DMS53 (cell line): ENCODE data around the gene ACSM6.

ENCODE experiments used
- DNase-seq: peaks from one replicate; lab custom pipeline; 2025; lab: John Stamatoyannopoulos, UW

The ACSM6 gene

GRCh38 chr10:95245425-95246055, 51.5 kb downstream of the ACSM6 start:
- no peak for DNase-seq

- DNase-seq, result peak; percentile 83
Measured at GRCh38 chr10:95246582-95247051, 52.6 kb downstream of the ACSM6 start.

DNA sequence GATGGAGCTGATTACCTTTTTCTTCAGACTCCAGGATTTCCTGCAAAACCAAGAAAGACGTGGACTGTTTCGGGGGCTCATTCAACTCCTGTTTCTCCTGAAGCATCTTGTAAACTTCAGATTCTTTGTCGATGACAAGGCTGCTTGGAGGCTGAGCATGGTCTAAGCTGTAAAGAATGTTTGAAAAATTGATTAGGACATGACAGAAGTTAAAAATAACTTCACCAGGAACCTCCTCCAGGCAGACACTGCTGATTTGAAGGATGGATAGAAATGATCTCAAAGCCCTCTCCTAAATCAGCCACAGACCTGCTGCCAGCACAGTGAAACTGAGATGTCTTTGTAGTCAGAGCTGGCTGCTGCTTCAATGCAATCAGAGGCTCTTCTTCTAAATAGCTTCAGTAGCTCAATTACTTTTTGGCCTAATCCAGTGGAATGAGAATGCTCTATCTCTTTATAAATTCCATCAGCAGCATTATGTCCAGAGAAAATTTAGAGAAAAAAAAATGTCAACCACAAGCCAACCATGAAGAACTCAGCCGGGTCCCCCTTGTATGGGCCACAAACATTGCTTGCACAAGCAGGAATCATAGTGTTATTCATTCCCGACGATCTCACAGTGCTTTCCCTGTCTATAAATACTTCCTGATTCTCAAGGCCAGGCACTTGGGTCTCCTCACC, 53.3 kb downstream of the ACSM6 start:
- no peak for DNase-seq

DNA sequence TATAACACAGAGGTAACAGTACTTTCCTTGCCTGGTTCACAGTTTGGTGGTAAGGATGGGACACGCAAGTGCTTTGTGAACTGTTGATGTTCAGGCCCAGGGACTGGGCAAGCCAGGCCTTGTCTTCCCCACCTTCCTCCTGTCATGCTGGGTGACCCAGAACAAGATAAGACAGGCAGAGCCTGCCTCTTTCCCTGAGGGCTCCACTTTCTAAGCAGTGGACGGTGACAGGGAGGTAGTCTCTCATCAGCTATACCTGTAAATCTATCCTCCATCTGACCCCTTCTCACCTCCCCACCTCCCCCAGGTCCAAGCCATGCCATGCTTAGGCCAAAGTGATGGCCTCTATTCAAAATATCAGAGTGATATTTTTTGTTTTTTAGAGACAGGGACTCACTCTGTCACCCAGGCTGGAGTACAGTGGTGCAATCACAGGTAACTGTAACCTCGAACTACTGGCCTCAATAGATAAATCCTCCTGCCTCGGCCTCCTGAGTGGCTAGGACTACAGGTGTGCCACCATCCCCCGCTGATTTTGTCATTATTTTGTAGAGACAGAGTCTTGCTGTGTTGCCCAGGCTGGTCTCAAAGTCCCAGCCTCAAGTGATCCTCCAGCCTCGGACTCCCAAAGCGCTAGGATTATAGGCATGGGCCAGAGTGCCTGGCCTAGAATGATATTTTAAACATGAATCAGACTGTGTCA, 54.0 kb downstream of the ACSM6 start:
- no peak for DNase-seq

DNA sequence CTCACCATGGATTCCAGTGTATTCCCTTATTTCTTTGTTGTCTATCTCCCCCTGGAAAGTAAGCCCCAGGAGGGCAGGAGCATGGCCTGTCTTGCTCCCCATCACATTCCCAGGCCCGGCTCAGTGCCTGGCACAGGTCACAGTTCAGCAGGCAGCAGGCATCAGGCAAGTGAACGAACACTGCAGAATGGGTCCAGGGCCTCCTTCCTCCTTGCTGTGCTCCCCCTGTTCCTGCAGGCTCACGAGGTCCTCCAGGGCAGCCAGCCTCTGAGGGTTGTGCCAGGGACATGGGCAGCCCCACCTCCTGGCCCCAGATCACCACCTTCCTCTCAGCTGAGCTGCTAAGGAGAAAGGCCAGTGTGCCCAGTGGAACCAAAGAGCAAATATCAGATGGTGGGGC, 55.0 kb downstream of the ACSM6 start:
- DNase-seq, result no peak

GRCh38 chr10:95249467-95249866, 55.4 kb downstream of the ACSM6 start:
- no peak for DNase-seq

GRCh38 chr10:95250856-95251255, 56.8 kb downstream of the ACSM6 start:
- DNase-seq, result no peak

DNA sequence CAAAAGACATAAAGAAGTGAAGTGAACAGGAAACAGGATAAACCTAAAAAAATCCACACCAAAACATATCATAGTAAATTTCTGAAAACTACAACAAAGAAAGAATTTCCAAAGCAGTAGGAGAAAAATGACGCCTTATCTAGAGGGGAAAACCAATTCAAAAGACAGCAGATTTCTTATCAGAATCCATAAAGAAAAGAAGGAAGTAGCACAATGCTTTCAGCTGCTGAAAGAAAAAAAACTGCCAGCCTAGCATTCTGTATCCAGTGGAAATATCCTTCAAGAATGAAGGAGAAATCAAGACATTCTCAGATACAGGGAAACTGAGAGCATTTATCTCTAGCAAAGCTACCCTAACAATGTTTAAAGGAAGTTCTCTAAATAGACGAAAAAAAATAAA, 59.0 kb downstream of the ACSM6 start:
- no peak for DNase-seq

DNA sequence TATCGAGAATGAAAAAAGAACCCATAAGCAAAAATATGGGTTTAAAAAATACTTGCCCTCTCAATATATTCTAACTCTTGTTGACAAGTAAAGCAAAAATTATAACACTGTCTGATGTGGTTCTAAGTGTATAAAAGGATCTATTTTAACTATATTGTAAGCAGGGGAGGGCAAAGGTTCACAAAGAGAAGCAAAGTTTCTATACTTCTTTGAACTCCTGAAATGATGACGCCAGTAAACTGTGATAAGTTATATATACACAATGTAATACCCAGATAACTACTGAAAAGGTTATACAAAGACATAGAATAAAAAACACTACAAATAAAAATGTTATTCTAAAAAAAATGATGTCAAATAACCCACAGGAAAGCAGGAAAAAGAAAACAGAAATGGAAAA, 59.6 kb downstream of the ACSM6 start:
- DNase-seq, result no peak

GRCh38 chr10:95254629-95255028, 60.6 kb downstream of the ACSM6 start:
- no peak for DNase-seq

DNA sequence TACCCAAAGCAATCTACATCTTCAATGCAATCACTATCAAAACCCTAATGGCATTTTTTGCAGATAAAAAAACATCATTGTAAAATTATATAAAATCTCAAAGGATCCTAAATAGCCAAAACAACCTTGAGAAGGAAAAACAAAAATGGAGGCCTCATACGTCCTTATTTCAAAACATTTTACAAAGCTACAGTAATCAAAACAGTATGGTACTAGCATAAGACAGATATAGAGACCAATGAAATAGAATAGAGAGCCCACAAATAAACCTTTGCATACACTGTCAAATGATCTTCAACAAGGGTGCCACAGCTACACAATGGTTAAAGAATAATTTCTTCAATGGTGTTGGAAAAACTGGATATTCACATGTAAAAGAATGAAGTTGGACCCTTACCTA, 62.2 kb downstream of the ACSM6 start:
- DNase-seq, result no peak

DNA sequence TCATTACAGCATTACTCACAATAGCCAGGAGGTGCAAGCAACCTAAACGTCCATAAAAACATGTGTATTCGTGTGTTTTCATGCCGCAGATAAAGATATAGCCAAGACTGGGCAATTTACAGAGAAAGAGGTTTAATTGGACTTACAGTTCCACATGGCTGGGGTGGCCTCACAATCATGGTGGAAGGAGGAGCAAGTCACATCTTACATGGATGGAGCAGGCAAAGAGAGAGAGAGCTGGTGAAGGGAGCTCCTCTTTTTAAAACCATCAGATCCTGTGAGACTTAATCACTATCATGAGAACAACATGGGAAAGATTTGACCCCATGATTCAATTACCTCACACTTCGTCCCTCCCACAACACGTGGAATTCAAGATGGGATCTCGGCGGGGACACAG, 63.8 kb downstream of the ACSM6 start:
- DNase-seq, result no peak

DNA sequence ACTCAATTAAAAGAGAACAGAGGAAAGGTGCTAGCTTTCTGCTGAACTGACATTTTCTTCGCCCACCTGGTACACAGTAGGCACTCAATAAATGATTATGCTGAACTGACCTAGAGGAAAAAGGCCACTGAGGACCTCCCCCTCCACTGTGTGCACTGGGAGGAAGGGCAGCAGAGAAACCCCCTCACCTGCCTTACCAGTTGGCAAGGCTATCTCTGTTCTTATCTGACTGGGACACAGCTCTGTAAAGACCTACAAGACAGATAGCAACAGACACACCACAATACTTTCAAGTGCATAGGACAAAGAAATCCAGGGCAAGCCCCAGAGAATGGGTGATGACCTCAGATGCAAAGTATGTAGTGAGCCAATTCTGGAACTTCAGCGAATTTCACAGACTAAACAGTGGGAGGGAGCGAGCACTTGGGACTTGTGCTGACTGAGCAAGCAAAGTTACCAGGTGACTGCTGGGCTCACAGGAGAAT, 66.4 kb downstream of the ACSM6 start:
- peak; percentile 18 for DNase-seq

- DNase-seq, result no peak
Measured at GRCh38 chr10:95260909-95261552, 67.0 kb downstream of the ACSM6 start.

DNA sequence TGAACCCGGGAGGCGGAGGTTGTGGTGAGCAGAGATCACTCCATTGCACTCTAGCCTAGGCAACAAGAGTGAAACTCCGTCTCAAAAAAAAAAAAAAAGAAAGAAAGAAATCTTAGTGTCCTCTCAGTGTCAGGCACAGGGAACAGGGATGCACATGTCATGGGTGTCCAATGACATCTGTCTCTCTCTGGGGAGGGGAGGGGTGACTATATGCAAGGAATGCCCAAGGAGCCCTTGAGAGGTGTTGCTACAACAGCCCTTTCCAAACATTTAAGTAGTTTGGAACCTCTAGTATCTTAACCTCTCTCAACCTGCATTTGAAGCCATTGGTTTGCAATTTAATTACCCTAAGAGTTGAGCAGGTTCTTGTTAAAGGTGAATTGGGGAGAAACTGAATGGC, 67.9 kb downstream of the ACSM6 start:
- DNase-seq, result no peak

GRCh38 chr10:95262763-95263518, 68.9 kb downstream of the ACSM6 start:
- peak; percentile 17 for DNase-seq

- DNase-seq, result no peak
Measured at GRCh38 chr10:95263864-95264226, 69.8 kb downstream of the ACSM6 start.

- DNase-seq, result no peak
Measured at GRCh38 chr10:95264227-95265051, 70.4 kb downstream of the ACSM6 start.

GRCh38 chr10:95265572-95265971, 71.5 kb downstream of the ACSM6 start:
- DNase-seq, result no peak

DNA sequence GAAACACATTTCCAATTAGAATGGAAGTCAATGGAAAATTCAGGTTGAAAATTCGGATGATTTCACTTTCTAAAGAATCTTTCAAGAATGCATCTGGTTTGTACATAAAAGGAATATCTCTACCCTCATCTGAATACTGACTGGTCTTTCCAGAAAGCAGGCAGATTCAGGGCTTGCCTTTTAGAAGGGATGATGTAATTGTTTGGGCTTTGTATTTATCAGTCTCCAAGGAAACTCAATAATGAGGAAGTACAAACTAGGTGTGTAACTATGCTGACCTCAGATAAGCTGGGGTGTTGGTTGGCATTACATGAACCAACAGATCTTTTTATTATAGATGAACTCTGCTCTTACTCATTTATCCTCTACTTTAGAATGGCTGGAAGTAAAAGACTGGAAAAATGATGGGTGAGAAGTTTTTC, 72.6 kb downstream of the ACSM6 start:
- DNase-seq, result peak; percentile 95

GRCh38 chr10:95267251-95267650, 73.2 kb downstream of the ACSM6 start:
- no peak for DNase-seq
